ENCODE measurements around the gene OGFOD1.

The OGFOD1 gene

GRCh38 chr16:56525236-56525635 is 73.9 kb downstream of the OGFOD1 start:
- no peak for DNase-seq (ENCODE audit: low read depth in 1 of 2, low spot score in 1 of 2)

Measured in stimulated activated CD4-positive, alpha-beta T cell treated with anti-CD3 and anti-CD28 coated beads, Interleukin-15, amount 100 ng/mL, for 1 hour (primary cell).